CD4-positive, alpha-beta memory T cell (primary cell): ENCODE results near the gene PPARG. TPM values are rescaled to one million over a fixed set of nuclear protein-coding genes. Genes with fewer than 3 reads are reported as not detected.
"Not testable (repeated sequence)": the region's sequence is repeated elsewhere in the genome, so short reads cannot be mapped to it uniquely, and the experiment has no call there.

Experiments
- CTCF ChIA-PET: fragments of 350-600 bp; sonication (Branson Sonifier 250); formaldehyde crosslinking; loops from one replicate; lab custom pipeline; 2021; ENCODE audit warnings: inconsistent platforms; ENCODE audit not compliant: partially characterized antibody; lab: Charles Lee
- POLR2A ChIA-PET: fragments of 350-600 bp; sonication (Branson Sonifier 250); formaldehyde crosslinking; loops from one replicate; lab custom pipeline; 2021; ENCODE audit not compliant: partially characterized antibody; lab: Charles Lee
- DNase-seq, 5 donors: peaks; one replicate each; pipeline versions ENCODE4 v3.0.0 to v3.0.0-alpha.2; 2020 to 2022; ENCODE audit warnings: mixed read lengths in 1 of 5
- H3K27ac ChIP-seq: one replicate; pipeline ENCODE4 v1.7.0; 2013; ENCODE audit warnings: low read depth, low read length
- H3K27me3 ChIP-seq: 2 replicates; pipeline ENCODE4 v1.7.0; 2013; ENCODE audit warnings: mild to moderate bottlenecking, low read length, moderate library complexity; ENCODE audit not compliant: insufficient read depth
- H3K36me3 ChIP-seq: 2 replicates; pipeline ENCODE4 v1.7.0; 2013; ENCODE audit warnings: mild to moderate bottlenecking, low read length, moderate library complexity; ENCODE audit not compliant: insufficient read depth
- H3K4me1 ChIP-seq: 2 replicates; pipeline ENCODE4 v1.7.0; 2013; ENCODE audit warnings: mild to moderate bottlenecking, low read length, moderate library complexity; ENCODE audit not compliant: insufficient read depth
- H3K4me3 ChIP-seq, 2 donors: one replicate each; pipeline ENCODE4 v1.7.0; 2013; ENCODE audit warnings: low read length in 2 of 2, mild to moderate bottlenecking in 1 of 2
- H3K9me3 ChIP-seq, 2 donors: one replicate each; pipeline ENCODE4 v1.7.0; 2013; ENCODE audit warnings: low read length in 2 of 2, control low read depth in 1 of 2; ENCODE audit not compliant: control insufficient read depth in 1 of 2
- H3K27ac Mint-ChIP-seq, 7 donors: one replicate each; pipeline ENCODE4 v1.8.0; 2020 to 2021; ENCODE audit warnings: mixed read lengths in 7 of 7, mild to moderate bottlenecking in 6 of 7, inconsistent platforms in 3 of 7, moderate library complexity in 3 of 7
- H3K27me3 Mint-ChIP-seq, 2 donors: one replicate each; pipeline ENCODE4 v1.8.0; 2020 to 2021; ENCODE audit warnings: mixed read lengths in 2 of 2
- H3K36me3 Mint-ChIP-seq, 2 donors: one replicate each; pipeline ENCODE4 v1.8.0; 2020 to 2021; ENCODE audit warnings: mixed read lengths in 2 of 2, inconsistent platforms in 1 of 2, mild to moderate bottlenecking in 1 of 2
- H3K4me1 Mint-ChIP-seq, 4 donors: one replicate each; pipeline ENCODE4 v1.8.0; 2020 to 2021; ENCODE audit warnings: mixed read lengths in 4 of 4, mild to moderate bottlenecking in 1 of 4
- H3K4me3 Mint-ChIP-seq, 8 donors: one replicate each; pipeline ENCODE4 v1.8.0; 2020 to 2021; ENCODE audit warnings: mixed read lengths in 8 of 8, mild to moderate bottlenecking in 7 of 8, moderate library complexity in 6 of 8, inconsistent platforms in 3 of 8
- H3K9me3 Mint-ChIP-seq, 8 donors: one replicate each; pipeline ENCODE4 v1.8.0; 2020 to 2021; ENCODE audit warnings: mixed read lengths in 8 of 8, mild to moderate bottlenecking in 5 of 8, inconsistent platforms in 3 of 8, moderate library complexity in 1 of 8
- intact Hi-C: fragments of 100-400 bp; cut with micrococcal nuclease; formaldehyde crosslinking; loops from one replicate; pipeline ENCODE4 v1.15.1; 2023
- polyA plus RNA-seq, 2 donors: library from polyadenylated mRNA; unstranded; fragments of 300-500 nt; fragmentation: Illumina TruSeq; gene quantifications; one replicate each; pipeline ENCODE4 v1.2.3, GENCODE V29; 2021
- total RNA-seq, 2 experiments: library from RNA; stranded (reverse); gene quantifications; one replicate each; pipeline ENCODE4 v1.2.3, GENCODE V29; 2021

PPARG gene
- total and polyA plus RNA-seq, 4 experiments from 2014 or later, result 0.29 to 0.99 (median 0.83) TPM; not detected in 1

DNA sequence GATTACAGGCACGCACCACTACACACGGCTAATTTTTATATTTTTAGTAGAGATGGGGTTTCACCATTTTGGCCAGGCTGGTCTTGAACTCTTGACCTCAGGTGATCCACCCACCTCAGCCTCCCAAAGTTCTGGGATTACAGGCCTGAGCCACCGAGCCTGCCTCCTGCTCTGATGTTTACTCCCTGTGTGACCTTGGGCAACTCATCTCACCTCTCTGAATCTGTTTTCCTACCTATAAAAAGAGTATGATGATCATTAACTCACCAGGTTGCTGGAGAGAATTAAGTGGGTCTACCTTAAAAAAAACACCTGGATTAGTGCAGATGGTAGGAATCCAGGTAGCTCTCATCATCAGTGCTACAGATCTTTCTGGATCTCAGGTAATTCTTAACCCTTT lies 190.3 kb downstream of the PPARG start:
- intact Hi-C loops, H3K9me3 Mint-ChIP-seq, H3K9me3 ChIP-seq, H3K4me3 ChIP-seq, H3K27ac ChIP-seq, H3K4me3 Mint-ChIP-seq, H3K27me3 Mint-ChIP-seq, H3K27me3 ChIP-seq, H3K27ac Mint-ChIP-seq, H3K36me3 ChIP-seq, DNase-seq, H3K36me3 Mint-ChIP-seq: not testable (repeated sequence)
- ChIA-PET CTCF (interaction anchor here (0.7 to 4.3 kb wide), 31 partner anchors 9 to 1100 kb away, joined by 3 to 70 read pairs (median 4); partner anchors contain the start of genes RPL32 and TAMM41), POLR2A (interaction anchor here (0.9 kb wide), 1 partner anchor 123 kb away, joined by 3 read pairs; no protein-coding TSS in a partner anchor)
- H3K4me1 ChIP-seq, result peaks cover 17% of the 10 kb centered on the region
- H3K4me1 Mint-ChIP-seq, result peaks cover 8 to 16% (median 14%) of the 10 kb centered on the region in 4 donors

DNA sequence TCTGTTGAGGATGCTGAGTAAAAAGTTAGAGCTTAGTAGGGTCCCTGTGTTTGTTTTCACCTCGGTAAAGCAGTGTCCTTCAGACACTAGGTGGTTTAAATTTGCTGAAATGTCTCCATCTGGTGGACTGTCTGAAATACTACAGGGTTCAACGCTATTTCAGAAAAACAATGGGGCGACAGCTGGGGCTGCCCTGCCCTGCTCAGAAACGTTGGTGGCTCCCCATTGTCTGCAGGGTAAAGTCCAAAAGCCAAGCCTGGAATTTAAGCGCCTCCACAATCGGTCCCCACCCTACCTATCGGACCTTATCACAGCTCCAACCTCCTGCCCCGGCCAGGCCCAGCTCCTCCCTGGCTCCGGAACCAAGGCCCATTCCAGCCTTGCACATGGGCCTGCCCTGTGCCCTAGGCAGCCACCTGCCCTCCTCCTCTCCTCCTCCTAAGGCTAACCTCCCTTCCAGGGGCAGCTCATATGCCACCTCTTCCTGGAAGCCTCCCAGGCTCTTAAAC lies 191.1 kb downstream of the PPARG start:
- Histone ChIP-seq H3K27ac (no peak overlapping the region), H3K4me3 (no peak overlapping the region), H3K9me3 (no peaks in the 10 kb centered on the region), H3K27me3 (no peaks in the 10 kb centered on the region), H3K4me1 (peaks cover 20% of the 10 kb centered on the region), H3K36me3 (no peaks in the 10 kb centered on the region)
- H3K9me3 Mint-ChIP-seq, result no peaks in the 10 kb centered on the region
- intact Hi-C loops, result loop anchor here (5.0 kb wide), 2 partner anchors 763 to 838 kb away; partner anchors contain the start of gene VGLL4
- no peak overlapping the region for H3K4me3 Mint-ChIP-seq
- H3K27me3 Mint-ChIP-seq, result no peaks in the 10 kb centered on the region
- CTCF ChIA-PET, result interaction anchor here (0.7 to 4.3 kb wide), 37 partner anchors 8 to 1101 kb away, joined by 3 to 70 read pairs (median 4); partner anchors contain the start of genes RPL32 and TAMM41
- H3K36me3 Mint-ChIP-seq, result peaks cover 0 to 5% of the 10 kb centered on the region in 2 donors
- peaks cover 10 to 24% (median 18%) of the 10 kb centered on the region in 4 donors for H3K4me1 Mint-ChIP-seq
- DNase-seq, result peak in 4 of 5 donors; percentile 45 to 51 (median 50)
- POLR2A ChIA-PET, result interaction anchor here (0.9 to 1.0 kb wide), 2 partner anchors 124 to 345 kb away, joined by 3 read pairs; no protein-coding TSS in a partner anchor
- peak overlapping the region in 1 of 7 donors; percentile 13 for H3K27ac Mint-ChIP-seq

DNA sequence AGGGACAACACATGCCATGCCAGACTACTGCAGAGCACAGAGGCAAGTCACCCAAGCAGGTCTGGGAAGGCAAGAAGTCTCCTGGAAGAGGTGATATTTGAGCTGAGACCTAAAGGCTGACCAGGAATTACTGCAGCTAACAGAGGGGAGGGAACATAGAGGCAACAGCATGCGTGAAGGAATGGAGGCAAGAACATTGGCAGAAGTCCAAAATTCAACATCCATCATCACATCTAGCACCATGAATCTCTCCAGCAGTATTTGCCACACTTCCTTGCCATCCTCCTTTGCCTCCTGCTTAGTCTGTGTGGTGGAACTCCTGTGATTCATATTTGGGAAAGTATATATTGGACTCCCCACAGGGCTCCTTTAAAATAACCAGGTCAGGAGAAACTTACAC lies 194.5 kb downstream of the PPARG start:
- Histone ChIP-seq H3K4me1 (peaks cover 28% of the 10 kb centered on the region), H3K4me3 (peak overlapping the region; percentile 27 to 78), H3K27ac (peak overlapping the region; percentile 81), H3K9me3 (no peaks in the 10 kb centered on the region), H3K36me3 (no peaks in the 10 kb centered on the region), H3K27me3 (no peaks in the 10 kb centered on the region)
- intact Hi-C loops, result loop anchor here (5.0 kb wide), 2 partner anchors 766 to 841 kb away; partner anchors contain the start of gene VGLL4
- ChIA-PET POLR2A (interaction anchor here (0.9 to 3.3 kb wide), 6 partner anchors 10 to 358 kb away, joined by 3 to 29 read pairs (median 6); partner anchors contain the start of genes MKRN2, RAF1 and RPL32), CTCF (interaction anchor here (0.6 to 3.0 kb wide), 6 partner anchors 18 to 348 kb away, joined by 3 to 16 read pairs (median 3); no protein-coding TSS in a partner anchor)
- DNase-seq, result no peak
- Mint-ChIP-seq H3K27me3 (no peaks in the 10 kb centered on the region), H3K36me3 (peaks cover under 1 to 7% of the 10 kb centered on the region in 2 donors), H3K27ac (peak overlapping the region; percentile 96 to 99 (median 97)), H3K9me3 (no peaks in the 10 kb centered on the region), H3K4me1 (peaks cover 19 to 43% (median 33%) of the 10 kb centered on the region in 4 donors), H3K4me3 (peak overlapping the region; percentile 90 to 98 (median 96))

DNA sequence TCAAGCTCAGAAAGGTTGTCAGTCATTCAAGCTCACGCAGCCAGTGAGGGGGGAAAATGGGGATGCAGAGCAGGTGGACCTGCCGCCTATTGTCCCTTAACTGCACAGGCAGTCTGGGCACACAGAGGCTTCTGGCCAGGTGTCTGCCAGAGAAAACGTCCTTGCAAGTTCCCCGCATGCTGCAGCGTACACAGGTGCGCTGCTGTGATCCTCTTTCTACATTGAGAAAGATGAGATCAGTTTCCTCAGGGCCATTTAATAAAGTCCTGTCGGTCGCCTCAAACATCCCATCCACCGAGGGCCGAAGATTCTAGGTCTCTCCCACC lies 195.0 kb downstream of the PPARG start:
- DNase-seq, result no peak
- ChIA-PET CTCF (interaction anchor here (0.6 to 3.0 kb wide), 7 partner anchors 10 to 349 kb away, joined by 3 to 16 read pairs (median 3); no protein-coding TSS in a partner anchor), POLR2A (interaction anchor here (0.8 to 3.3 kb wide), 11 partner anchors 11 to 1212 kb away, joined by 3 to 29 read pairs (median 5); partner anchors contain the start of genes ATG7, MKRN2, RAF1 and RPL32)
- intact Hi-C loops, result loop anchor here (1.0 to 5.0 kb wide), 7 partner anchors 73 to 842 kb away; partner anchors contain the start of genes MKRN2, RAF1, RPL32 and TAMM41
- Mint-ChIP-seq H3K4me1 (peaks cover 19 to 43% (median 33%) of the 10 kb centered on the region in 4 donors), H3K27ac (peak overlapping the region; percentile 96 to 99 (median 97)), H3K27me3 (no peaks in the 10 kb centered on the region), H3K36me3 (peaks cover 3 to 7% of the 10 kb centered on the region in 2 donors), H3K4me3 (peak overlapping the region; percentile 90 to 98 (median 96)), H3K9me3 (no peaks in the 10 kb centered on the region)
- Histone ChIP-seq H3K4me3 (peak overlapping the region; percentile 27 to 78), H3K27ac (peak overlapping the region; percentile 81), H3K4me1 (peaks cover 28% of the 10 kb centered on the region), H3K36me3 (no peaks in the 10 kb centered on the region), H3K27me3 (no peaks in the 10 kb centered on the region), H3K9me3 (no peaks in the 10 kb centered on the region)

Other genes starting within 250 kb of the PPARG start
- gene TIMP4, start 130.2 kb upstream of the PPARG start, total RNA-seq, result not detected
- gene TIMP4, start 130.2 kb upstream of the PPARG start, polyA plus RNA-seq, result not detected
- gene TSEN2, start 195.4 kb downstream of the PPARG start, total RNA-seq, result 10 to 100 TPM; 18.5 to 19.6 TPM
- 10 to 100 TPM; 11.2 to 13.9 TPM for gene TSEN2, start 195.4 kb downstream of the PPARG start, polyA plus RNA-seq